ENCODE results near the gene MAGEA3. TPM values are rescaled to one million over a fixed set of nuclear protein-coding genes. Genes with fewer than 3 reads are reported as not detected.
"Not testable (repeated sequence)": the region's sequence is repeated elsewhere in the genome, so short reads cannot be mapped to it uniquely, and the experiment has no call there.

MAGEA3 gene
- total and polyA plus RNA-seq, 2 donors (not counting 3 experiments of a cell fraction or from before 2014, with no cell fraction given), result not detected

DNA sequence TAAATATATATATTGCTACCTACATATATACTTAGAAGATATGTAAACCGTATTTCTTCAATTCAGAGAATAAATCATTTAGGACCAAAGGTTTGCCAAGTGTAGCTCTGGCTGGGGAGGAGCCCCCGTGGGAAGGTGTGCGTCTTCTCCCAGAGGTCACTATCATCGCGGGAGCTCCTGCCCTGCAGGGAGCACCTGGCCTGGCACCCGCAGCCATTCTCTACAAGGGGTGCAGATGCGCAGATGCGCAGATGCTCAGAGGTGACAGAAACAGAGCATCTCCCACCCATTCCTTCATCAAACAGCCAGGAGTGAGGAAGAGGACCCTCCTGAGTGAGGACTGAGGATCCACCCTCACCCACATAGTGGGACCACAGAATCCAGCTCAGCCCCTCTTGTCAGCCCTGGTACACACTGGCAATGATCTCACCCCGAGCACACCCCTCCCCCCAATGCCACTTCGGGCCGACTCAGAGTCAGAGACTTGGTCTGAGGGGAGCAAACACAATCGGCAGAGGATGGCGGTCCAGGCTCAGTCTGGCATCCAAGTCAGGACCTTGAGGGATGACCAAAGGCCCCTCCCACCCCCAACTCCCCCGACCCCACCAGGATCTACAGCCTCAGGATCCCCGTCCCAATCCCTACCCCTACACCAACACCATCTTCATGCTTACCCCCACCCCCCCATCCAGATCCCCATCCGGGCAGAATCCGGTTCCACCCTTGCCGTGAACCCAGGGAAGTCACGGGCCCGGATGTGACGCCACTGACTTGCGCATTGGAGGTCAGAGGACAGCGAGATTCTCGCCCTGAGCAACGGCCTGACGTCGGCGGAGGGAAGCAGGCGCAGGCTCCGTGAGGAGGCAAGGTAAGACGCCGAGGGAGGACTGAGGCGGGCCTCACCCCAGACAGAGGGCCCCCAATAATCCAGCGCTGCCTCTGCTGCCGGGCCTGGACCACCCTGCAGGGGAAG is 15.5 kb downstream of the MAGEA3 start, which contains the start of gene MAGEA2B:
MAGEA2B (plus strand) TSS at position 814 of the 973 bp plus-strand sequence. CDS start 2,479 bp downstream, outside the sequence.
- dilution Hi-C loops (cut with MboI; ENCODE audit: extremely low pct_ligation_motif_present, low sequenced_read_pairs); H3K4me3 ChIP-seq (replicated peaks in 1 of 3; ENCODE audit: insufficient read depth in 1 of 3, low read depth in 1 of 3, low read length in 3 of 3); H2AFZ ChIP-seq (ENCODE audit: low read depth, low read length); H4K20me1 ChIP-seq (replicated peaks; ENCODE audit: control insufficient read depth, extremely low read depth, insufficient read depth, low read length); H3K4me1 ChIP-seq (ENCODE audit: control insufficient read depth, extremely low read depth, insufficient read depth, low read length); H3K9me3 ChIP-seq (replicated peaks; ENCODE audit: control insufficient read depth, insufficient read depth, low read length); H3K79me2 ChIP-seq (ENCODE audit: control insufficient read depth, insufficient read depth, low read length); H3K27me3 ChIP-seq (ENCODE audit: control insufficient read depth in 2 of 2, insufficient read depth in 2 of 2, low read length in 2 of 2); CTCF ChIA-PET; DNase-seq (ENCODE audit: low read depth, low spot score); intact Hi-C loops (cut with micrococcal nuclease); BruUV-seq (replicated peaks); H3K4me2 ChIP-seq (ENCODE audit: insufficient read depth, low read length); FAIRE-seq; POLR2A ChIA-PET; H3K27ac ChIP-seq (ENCODE audit: insufficient read depth, low read depth, low read length); H3K9me1 ChIP-seq (replicated peaks; ENCODE audit: control insufficient read depth, extremely low read depth, insufficient read depth, low read length); H3K36me3 ChIP-seq (ENCODE audit: control insufficient read depth in 2 of 2, extremely low read depth in 1 of 2, insufficient read depth in 2 of 2, low read length in 2 of 2); H3K9ac ChIP-seq (replicated peaks; ENCODE audit: extremely low read depth, insufficient read depth, low read length): not testable (repeated sequence)

GRCh38 chrX:152725409-152725808 is 26.8 kb downstream of the MAGEA3 start:
- H3K27ac ChIP-seq (ENCODE audit: insufficient read depth, low read depth, low read length), result no peak overlapping the region
- H3K27me3 ChIP-seq (ENCODE audit: control insufficient read depth in 2 of 2, insufficient read depth in 2 of 2, low read length in 2 of 2), result no peaks in the 10 kb centered on the region
- POLR2A ChIA-PET, result no interaction called here
- H3K9me1 ChIP-seq (replicated peaks; ENCODE audit: control insufficient read depth, extremely low read depth, insufficient read depth, low read length), result no peaks in the 10 kb centered on the region
- no peaks in the 10 kb centered on the region for H3K79me2 ChIP-seq (ENCODE audit: control insufficient read depth, insufficient read depth, low read length)
- DNase-seq (ENCODE audit: low read depth, low spot score) (no peak), FAIRE-seq (no peak)
- no peaks in the 10 kb centered on the region for H3K36me3 ChIP-seq (ENCODE audit: control insufficient read depth in 2 of 2, extremely low read depth in 1 of 2, insufficient read depth in 2 of 2, low read length in 2 of 2)
- H3K4me3 ChIP-seq (replicated peaks in 1 of 3; ENCODE audit: insufficient read depth in 1 of 3, low read depth in 1 of 3, low read length in 3 of 3), result no peak overlapping the region
- H3K4me2 ChIP-seq (ENCODE audit: insufficient read depth, low read length), result no peak overlapping the region
- intact Hi-C loops (cut with micrococcal nuclease), result no loop called here
- no peaks in the 10 kb centered on the region for H4K20me1 ChIP-seq (replicated peaks; ENCODE audit: control insufficient read depth, extremely low read depth, insufficient read depth, low read length)
- no peak overlapping the region for H3K9ac ChIP-seq (replicated peaks; ENCODE audit: extremely low read depth, insufficient read depth, low read length)
- CTCF ChIA-PET, result no interaction called here
- dilution Hi-C loops (cut with MboI; ENCODE audit: extremely low pct_ligation_motif_present, low sequenced_read_pairs), result no loop called here
- H2AFZ ChIP-seq (ENCODE audit: low read depth, low read length), result no peak overlapping the region
- TF ChIP-seq POLR2AphosphoS5 (IDR thresholded peaks at IDR 0.05; ENCODE audit: insufficient read depth, low read depth, low read length) (no peak), JUN (IDR thresholded peaks at IDR 0.05; ENCODE audit: borderline replicate concordance, insufficient read depth, insufficient read length, low read depth) (no peak), GATA2 (IDR thresholded peaks at IDR 0.05; ENCODE audit: insufficient read depth, insufficient read length, low read depth, low read length) (no peak), POLR2A (IDR thresholded peaks at IDR 0.05; ENCODE audit: low read depth, low read length) (no peak), MYC (IDR thresholded peaks at IDR 0.05; ENCODE audit: low read depth, low read length) (no peak), FOS (IDR thresholded peaks at IDR 0.05; ENCODE audit: borderline replicate concordance, insufficient read depth, low read length) (no peak), EZH2 (IDR thresholded peaks at IDR 0.05; ENCODE audit: borderline replicate concordance, low read depth, low read length, severe bottlenecking) (no peak), CTCF (IDR thresholded peaks at IDR 0.05; ENCODE audit: extremely low read depth in 1 of 2, insufficient read depth in 1 of 2, low read depth in 1 of 2, low read length in 2 of 2) (no peak)
- TF ChIP-seq, protein P1, sequence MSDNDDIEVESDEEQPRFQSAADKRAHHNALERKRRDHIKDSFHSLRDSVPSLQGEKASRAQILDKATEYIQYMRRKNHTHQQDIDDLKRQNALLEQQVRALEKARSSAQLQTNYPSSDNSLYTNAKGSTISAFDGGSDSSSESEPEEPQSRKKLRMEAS (IDR thresholded peaks at IDR 0.05; ENCODE audit: insufficient read depth, insufficient read length), result no peak
- no peaks in the 10 kb centered on the region for H3K9me3 ChIP-seq (replicated peaks; ENCODE audit: control insufficient read depth, insufficient read depth, low read length)
- no TSS peak for BruUV-seq (replicated peaks)
- H3K4me1 ChIP-seq (ENCODE audit: control insufficient read depth, extremely low read depth, insufficient read depth, low read length), result no peaks in the 10 kb centered on the region
